Islet precursor cell (in vitro differentiated cells): ENCODE measurements around the gene TMEM170A.
"Not testable (repeated sequence)": the region's sequence is repeated elsewhere in the genome, so short reads cannot be mapped to it uniquely, and the experiment has no call there.

Experiments
- DNase-seq: peaks from one replicate; pipeline ENCODE4 v3.0.0-alpha.2; 2018

TMEM170A gene

GRCh38 chr16:75452464-75453190 is 11.9 kb downstream of the TMEM170A start:
- no peak for DNase-seq

- DNase-seq, result no peak
Observed at GRCh38 chr16:75446416-75446815, 18.1 kb downstream of the TMEM170A start.

- DNase-seq, result no peak
Observed at GRCh38 chr16:75445298-75445697, 19.2 kb downstream of the TMEM170A start.

GRCh38 chr16:75443298-75443697 is 21.2 kb downstream of the TMEM170A start:
- DNase-seq, result no peak

- DNase-seq, result peak; percentile 87
Observed at GRCh38 chr16:75433732-75434413, 30.6 kb downstream of the TMEM170A start.

GRCh38 chr16:75432828-75433731 is 31.4 kb downstream of the TMEM170A start, which contains the start of gene CFDP1:
TSS of gene CFDP1 (minus strand) at chr16:75433503. CDS start at chr16:75433352, 151 bp downstream.
- peak; percentile 96 for DNase-seq

GRCh38 chr16:75429621-75430403 is 34.7 kb downstream of the TMEM170A start:
- DNase-seq, result no peak

GRCh38 chr16:75426524-75426923 is 38.0 kb downstream of the TMEM170A start:
- DNase-seq, result peak; percentile 53

- DNase-seq, result not testable (repeated sequence)
Observed at GRCh38 chr16:75424105-75424762, 40.3 kb downstream of the TMEM170A start.

- DNase-seq, result no peak
Observed at GRCh38 chr16:75423723-75424104, 40.8 kb downstream of the TMEM170A start.

GRCh38 chr16:75421820-75422126 is 42.7 kb downstream of the TMEM170A start:
- no peak for DNase-seq

GRCh38 chr16:75420987-75421819 is 43.3 kb downstream of the TMEM170A start:
- DNase-seq, result peak; percentile 91

- DNase-seq, result no peak
Observed at GRCh38 chr16:75416904-75417565, 47.5 kb downstream of the TMEM170A start.

- DNase-seq, result no peak
Observed at GRCh38 chr16:75415169-75415905, 49.2 kb downstream of the TMEM170A start.

GRCh38 chr16:75413951-75414350 is 50.5 kb downstream of the TMEM170A start:
- no peak for DNase-seq

GRCh38 chr16:75406943-75407342 is 57.5 kb downstream of the TMEM170A start:
- no peak for DNase-seq

- no peak for DNase-seq
Observed at GRCh38 chr16:75402821-75403475, 61.5 kb downstream of the TMEM170A start.

GRCh38 chr16:75402159-75402820 is 62.2 kb downstream of the TMEM170A start:
- DNase-seq, result no peak

- DNase-seq, result no peak
Observed at GRCh38 chr16:75401691-75402090, 62.8 kb downstream of the TMEM170A start.
